HG02623 (cell line): ENCODE measurements around the gene MUS81.

Experiments
- ATAC-seq: cut with Tn5 transposase; IDR thresholded peaks from one replicate; pipeline ENCODE4 v1.9.1; 2021; ENCODE audit warnings: moderate library complexity; ENCODE audit not compliant: unreplicated experiment

The MUS81 gene

GRCh38 chr11:65871811-65872548 is 11.7 kb downstream of the MUS81 start:
- no peak for ATAC-seq

GRCh38 chr11:65872586-65873317 is 12.5 kb downstream of the MUS81 start, which contains the start of gene EFEMP2:
Gene EFEMP2 (minus strand): TSS chr11:65872800. CDS start chr11:65872354, 446 bp downstream.
- ATAC-seq, result no peak

GRCh38 chr11:65873318-65874156 is 13.3 kb downstream of the MUS81 start:
- peak; percentile 77 for ATAC-seq

- no peak for ATAC-seq
Measured at GRCh38 chr11:65879617-65880016, 19.4 kb downstream of the MUS81 start, which contains the start of gene CTSW. Gene CTSW (plus strand): TSS chr11:65879837. CDS start chr11:65879855, 18 bp downstream.

GRCh38 chr11:65880027-65880426 is 19.8 kb downstream of the MUS81 start:
- ATAC-seq, result no peak

GRCh38 chr11:65880844-65881421 is 20.7 kb downstream of the MUS81 start:
- no peak for ATAC-seq

GRCh38 chr11:65882120-65883057 is 22.2 kb downstream of the MUS81 start:
- no peak for ATAC-seq

- no peak for ATAC-seq
Measured at GRCh38 chr11:65883058-65883761, 23.0 kb downstream of the MUS81 start.

- no peak for ATAC-seq
Measured at GRCh38 chr11:65883786-65884715, 23.8 kb downstream of the MUS81 start.

GRCh38 chr11:65884716-65885092 is 24.5 kb downstream of the MUS81 start:
- no peak for ATAC-seq

GRCh38 chr11:65885231-65885630 is 25.0 kb downstream of the MUS81 start:
- ATAC-seq, result no peak

- no peak for ATAC-seq
Measured at GRCh38 chr11:65885808-65886536, 25.7 kb downstream of the MUS81 start.

GRCh38 chr11:65886826-65887722 is 26.8 kb downstream of the MUS81 start:
- ATAC-seq, result no peak

GRCh38 chr11:65887723-65888162 is 27.5 kb downstream of the MUS81 start:
- ATAC-seq, result no peak

GRCh38 chr11:65888163-65888814 is 28.1 kb downstream of the MUS81 start, which contains the start of gene FIBP:
Gene FIBP (minus strand): TSS chr11:65888471. CDS start chr11:65888418, 53 bp downstream.
- ATAC-seq, result peak; percentile 41
